IPS-18c (cell line): ENCODE results near the gene ZCCHC2.

ENCODE experiments used
- H3K4me3 ChIP-seq: 2 replicates; pipeline ENCODE4 v1.7.0; 2013; ENCODE audit warnings: low read depth, mild to moderate bottlenecking, low read length, moderate library complexity; ENCODE audit not compliant: insufficient read depth
- H3K9me3 ChIP-seq: one replicate; pipeline ENCODE4 v1.6.1; 2013; ENCODE audit warnings: mild to moderate bottlenecking, low read length, moderate library complexity; ENCODE audit not compliant: control insufficient read depth, insufficient read depth

The ZCCHC2 gene

DNA sequence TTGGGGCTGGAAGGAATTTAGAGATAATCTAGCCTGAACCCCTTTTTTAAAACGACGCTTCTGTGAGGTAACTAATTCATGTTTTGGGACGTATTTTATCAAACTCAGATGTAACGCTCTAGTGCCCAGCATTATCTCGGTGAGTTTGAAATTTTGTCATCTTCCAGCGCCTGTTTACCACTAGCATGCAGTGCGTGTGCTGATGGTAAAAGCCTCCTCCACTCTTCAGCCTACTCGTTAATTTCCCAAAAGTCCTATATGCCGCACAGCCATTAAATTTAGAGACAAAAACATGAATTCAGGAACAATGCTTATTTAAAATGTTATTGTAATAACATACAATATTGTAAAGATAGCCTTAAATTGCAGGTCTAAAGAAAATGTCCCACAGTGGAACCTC is 2.8 kb downstream of the ZCCHC2 start:
- no peak overlapping the region; the same call in 1 of the 2 replicates for H3K4me3 ChIP-seq
- no peaks in the 10 kb centered on the region for H3K9me3 ChIP-seq

GRCh38 chr18:62526098-62527025 is 3.5 kb downstream of the ZCCHC2 start:
- Histone ChIP-seq H3K9me3 (no peaks in the 10 kb centered on the region), H3K4me3 (peak overlapping the region; percentile 86)

- Histone ChIP-seq H3K4me3 (no peak overlapping the region), H3K9me3 (no peaks in the 10 kb centered on the region)
These were observed 6.8 kb downstream of the ZCCHC2 start for GRCh38 chr18:62529597-62529996.

DNA sequence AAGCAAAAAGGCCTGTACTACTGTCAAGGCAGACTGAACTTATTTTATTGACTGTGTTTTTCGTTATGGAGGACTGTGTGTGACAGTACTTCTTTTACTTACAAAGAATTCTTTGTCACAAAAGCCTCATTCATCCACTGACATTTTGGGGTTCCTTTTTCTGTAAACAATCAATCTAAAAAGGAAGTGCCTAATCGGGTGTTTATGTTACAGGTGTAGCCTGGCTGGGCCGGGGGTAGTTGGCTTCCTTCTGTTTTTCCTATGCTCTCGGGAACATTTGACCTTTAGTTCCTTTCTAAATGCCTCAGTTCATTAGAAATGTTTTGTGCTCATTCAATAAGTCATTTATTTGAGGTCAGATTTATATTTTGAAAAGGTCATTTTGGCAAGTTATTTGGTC is 8.3 kb downstream of the ZCCHC2 start:
- Histone ChIP-seq H3K9me3 (no peaks in the 10 kb centered on the region), H3K4me3 (no peak overlapping the region)

DNA sequence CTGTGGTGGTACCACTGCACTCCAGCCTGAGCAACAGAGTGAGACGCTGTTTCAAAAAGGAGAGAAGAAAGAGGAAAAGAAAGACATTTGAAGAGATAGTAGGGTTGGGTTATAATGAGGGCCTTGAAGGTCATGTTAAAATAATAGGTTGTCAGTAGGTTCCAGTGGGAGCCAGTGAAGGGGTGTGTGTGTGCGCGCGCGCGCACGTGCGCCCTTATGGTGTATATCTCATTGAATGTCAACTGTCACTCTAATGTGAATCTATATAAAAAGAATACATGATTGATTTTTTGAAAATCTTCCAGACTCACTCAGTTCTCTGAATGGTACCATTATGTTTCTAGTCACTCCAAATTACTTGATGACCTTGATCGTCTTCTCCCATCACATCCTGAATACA is 9.1 kb downstream of the ZCCHC2 start:
- no peak overlapping the region for H3K4me3 ChIP-seq
- no peaks in the 10 kb centered on the region for H3K9me3 ChIP-seq

- no peak overlapping the region for H3K4me3 ChIP-seq
These were observed 13.2 kb downstream of the ZCCHC2 start for GRCh38 chr18:62536005-62536404.

GRCh38 chr18:62537042-62537894 is 14.4 kb downstream of the ZCCHC2 start:
- Histone ChIP-seq H3K4me3 (no peak overlapping the region), H3K9me3 (no peaks in the 10 kb centered on the region)

More at GRCh38 chr18:62536005-62536404, 13.2 kb downstream of the ZCCHC2 start:
- no peaks in the 10 kb centered on the region for H3K9me3 ChIP-seq

- H3K4me3 ChIP-seq: no peak overlapping the region
- no peaks in the 10 kb centered on the region for H3K9me3 ChIP-seq
These were observed 15.1 kb downstream of the ZCCHC2 start for GRCh38 chr18:62537946-62538345.

DNA sequence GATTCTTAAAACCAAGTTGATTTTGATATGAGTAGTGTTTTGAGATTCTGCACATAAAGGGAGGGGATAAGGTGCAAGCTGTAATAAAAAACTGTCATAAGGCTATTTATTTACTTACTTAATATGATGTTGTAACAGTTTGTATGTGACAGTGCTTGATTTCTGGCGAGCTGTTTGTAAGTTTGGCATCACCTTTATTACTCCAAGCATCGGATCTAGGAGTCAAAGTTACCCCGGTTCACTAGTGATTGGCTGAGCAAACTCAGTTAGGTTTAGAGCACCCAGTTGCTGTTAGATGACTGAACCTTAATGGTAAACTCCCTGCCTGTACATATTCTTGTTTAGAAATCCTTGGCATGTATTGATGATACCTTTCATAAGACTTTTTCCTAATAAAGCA is 16.1 kb downstream of the ZCCHC2 start:
- Histone ChIP-seq H3K9me3 (no peaks in the 10 kb centered on the region), H3K4me3 (no peak overlapping the region)

DNA sequence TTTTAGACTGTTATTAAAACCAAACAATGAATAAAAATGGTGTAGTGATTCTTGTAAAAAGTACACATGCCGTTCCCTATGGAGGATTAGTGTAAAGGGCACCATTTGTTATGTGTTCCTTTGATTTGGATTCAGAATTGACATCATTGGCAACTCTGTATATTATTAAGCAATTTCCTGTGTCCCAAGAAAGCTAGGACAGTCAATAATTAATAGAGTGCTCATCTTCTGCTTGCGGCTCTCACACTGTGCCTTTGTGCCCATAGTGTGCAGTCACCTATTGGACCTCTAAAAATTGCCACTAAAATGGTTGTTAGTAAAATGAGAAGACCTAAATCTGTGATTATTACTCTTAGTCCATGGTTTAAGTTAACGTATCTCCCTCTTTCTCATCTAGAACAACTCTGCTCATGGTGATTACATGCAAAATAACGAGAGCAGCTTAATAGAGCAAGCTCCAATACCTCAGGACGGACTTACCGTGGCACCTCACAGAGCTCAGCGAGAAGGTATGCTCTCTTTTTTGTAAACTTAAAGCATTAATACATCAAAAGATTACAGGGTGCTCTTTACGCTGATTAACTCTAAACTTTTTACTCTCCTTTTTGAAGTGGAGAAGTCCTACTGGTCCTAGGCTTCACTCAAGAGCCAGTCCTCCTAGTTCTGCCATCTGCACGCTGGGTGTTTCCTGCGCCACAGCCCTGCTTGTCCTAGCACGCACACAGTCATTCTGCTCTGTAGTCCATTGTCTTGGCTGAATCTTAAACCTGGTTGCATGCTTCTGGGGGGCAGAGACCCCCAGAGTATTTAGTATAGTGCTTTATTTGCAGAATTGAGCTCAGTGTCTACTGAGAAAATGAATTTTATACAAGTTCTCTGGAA is 16.7 kb downstream of the ZCCHC2 start:
- Histone ChIP-seq H3K9me3 (no peaks in the 10 kb centered on the region), H3K4me3 (no peak overlapping the region)

- Histone ChIP-seq H3K9me3 (no peaks in the 10 kb centered on the region), H3K4me3 (no peak overlapping the region)
These were observed 20.2 kb downstream of the ZCCHC2 start for GRCh38 chr18:62543021-62543420.

DNA sequence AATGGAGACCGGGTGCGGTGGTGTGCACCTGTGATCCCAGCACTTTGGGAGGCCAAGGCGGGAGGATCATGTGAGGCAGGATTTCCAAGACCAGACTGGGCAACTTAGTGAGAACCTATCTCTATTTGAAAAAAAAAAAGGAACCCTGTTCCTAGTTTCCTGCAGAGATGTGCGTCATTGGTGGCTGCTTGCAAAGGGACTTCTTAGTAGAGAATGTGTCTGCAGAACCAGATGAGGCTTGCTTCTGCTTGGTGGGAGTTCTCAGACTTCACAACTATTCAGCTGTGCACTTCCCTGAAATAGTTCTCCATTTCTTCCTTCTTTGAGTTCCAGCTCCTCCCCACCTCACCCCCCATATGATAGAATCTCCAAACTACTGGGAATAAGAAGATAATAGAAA is 22.3 kb downstream of the ZCCHC2 start:
- H3K4me3 ChIP-seq: no peak overlapping the region
- H3K9me3 ChIP-seq: no peaks in the 10 kb centered on the region

DNA sequence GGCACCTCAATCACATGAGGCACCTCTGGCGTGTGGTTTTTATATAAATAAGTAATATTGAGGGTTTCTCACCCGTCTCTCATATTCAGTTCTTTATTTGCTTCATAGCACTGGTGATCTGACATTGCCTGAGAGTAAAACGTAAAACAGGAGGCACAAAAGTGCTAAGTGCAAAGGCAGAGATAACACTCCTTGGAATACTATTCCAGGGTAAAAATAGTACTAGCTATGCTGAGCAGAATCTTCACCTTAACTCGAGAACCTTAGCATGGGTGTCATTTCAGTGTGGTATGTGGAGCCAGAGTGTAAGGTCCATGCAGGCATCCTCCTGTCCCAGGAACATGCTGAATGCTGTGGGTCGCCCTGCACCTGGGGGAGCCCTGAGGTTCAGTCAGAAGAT is 26.9 kb downstream of the ZCCHC2 start:
- no peak overlapping the region for H3K4me3 ChIP-seq
- no peaks in the 10 kb centered on the region for H3K9me3 ChIP-seq

GRCh38 chr18:62550746-62551145 is 27.9 kb downstream of the ZCCHC2 start:
- Histone ChIP-seq H3K4me3 (no peak overlapping the region), H3K9me3 (no peaks in the 10 kb centered on the region)

DNA sequence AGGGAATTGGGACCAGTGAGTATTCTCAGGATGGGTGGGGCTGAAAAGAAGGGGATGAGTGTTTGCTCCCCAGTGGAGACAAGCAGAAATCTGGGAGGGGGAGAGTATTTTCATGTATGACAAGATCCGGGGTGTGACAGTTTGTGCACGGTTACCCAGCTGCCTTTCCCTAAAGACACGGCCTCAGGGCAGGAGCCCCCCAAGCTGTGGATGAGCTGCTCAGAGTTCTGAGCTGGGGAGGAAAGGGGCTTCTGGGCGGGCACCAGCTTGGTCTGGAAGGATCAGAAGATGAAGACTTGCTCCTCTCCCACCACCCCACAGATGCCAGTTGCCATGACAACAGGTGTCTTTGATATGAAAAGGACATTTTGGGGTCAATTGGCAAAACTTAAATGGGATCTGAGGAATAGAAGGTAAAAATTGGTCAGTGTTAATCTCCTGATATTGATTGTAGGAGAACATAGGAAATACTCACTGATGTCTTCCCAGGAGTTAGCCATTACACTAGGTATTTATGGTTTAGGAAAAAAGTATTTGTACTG is 29.2 kb downstream of the ZCCHC2 start:
- no peak overlapping the region for H3K4me3 ChIP-seq
- H3K9me3 ChIP-seq: no peaks in the 10 kb centered on the region

- no peaks in the 10 kb centered on the region for H3K9me3 ChIP-seq
- H3K4me3 ChIP-seq: no peak overlapping the region
These were observed 31.4 kb downstream of the ZCCHC2 start for GRCh38 chr18:62554061-62554815.
